Loucy (cell line): ENCODE measurements around the gene NRM.

ENCODE experiments used
- CTCF ChIP-seq: fragments of 200-600 bp; sonication (generic); conservative IDR thresholded peaks from 2 replicates; pipeline ENCODE4 v1.5.1; 2014; ENCODE audit warnings: mild to moderate bottlenecking, antibody characterized with exemption, low read length
- EZH2phosphoT487 ChIP-seq: fragments of 200-600 bp; IDR thresholded peaks from 2 replicates; pipeline ENCODE4 v1.6.1; 2018; ENCODE audit warnings: antibody characterized with exemption, mild to moderate bottlenecking, moderate library complexity, borderline replicate concordance

- no peak for TF ChIP-seq CTCF
- no peak for TF ChIP-seq EZH2phosphoT487
These were observed 39.6 kb downstream of the NRM start for GRCh38 chr6:30651143-30651542.
